HG02678 (cell line): ENCODE measurements around the gene AP1AR.
"Not testable (repeated sequence)": the region's sequence is repeated elsewhere in the genome, so short reads cannot be mapped to it uniquely, and the experiment has no call there.

Experiments used
- ATAC-seq: cut with Tn5 transposase; IDR thresholded peaks from one replicate; pipeline ENCODE4 v1.9.1; 2021; ENCODE audit warnings: mild to moderate bottlenecking, moderate library complexity; ENCODE audit not compliant: unreplicated experiment

The AP1AR gene

GRCh38 chr4:112309263-112309791 is 77.7 kb downstream of the AP1AR start:
- not testable (repeated sequence) for ATAC-seq

- no peak for ATAC-seq
Observed at GRCh38 chr4:112311516-112311915, 79.9 kb downstream of the AP1AR start.

- ATAC-seq: peak; percentile 97
Observed at GRCh38 chr4:112312610-112313239, 81.1 kb downstream of the AP1AR start.

GRCh38 chr4:112315446-112315845 is 83.9 kb downstream of the AP1AR start:
- ATAC-seq: no peak

- ATAC-seq: no peak
Observed at GRCh38 chr4:112316360-112316759, 84.8 kb downstream of the AP1AR start.

DNA sequence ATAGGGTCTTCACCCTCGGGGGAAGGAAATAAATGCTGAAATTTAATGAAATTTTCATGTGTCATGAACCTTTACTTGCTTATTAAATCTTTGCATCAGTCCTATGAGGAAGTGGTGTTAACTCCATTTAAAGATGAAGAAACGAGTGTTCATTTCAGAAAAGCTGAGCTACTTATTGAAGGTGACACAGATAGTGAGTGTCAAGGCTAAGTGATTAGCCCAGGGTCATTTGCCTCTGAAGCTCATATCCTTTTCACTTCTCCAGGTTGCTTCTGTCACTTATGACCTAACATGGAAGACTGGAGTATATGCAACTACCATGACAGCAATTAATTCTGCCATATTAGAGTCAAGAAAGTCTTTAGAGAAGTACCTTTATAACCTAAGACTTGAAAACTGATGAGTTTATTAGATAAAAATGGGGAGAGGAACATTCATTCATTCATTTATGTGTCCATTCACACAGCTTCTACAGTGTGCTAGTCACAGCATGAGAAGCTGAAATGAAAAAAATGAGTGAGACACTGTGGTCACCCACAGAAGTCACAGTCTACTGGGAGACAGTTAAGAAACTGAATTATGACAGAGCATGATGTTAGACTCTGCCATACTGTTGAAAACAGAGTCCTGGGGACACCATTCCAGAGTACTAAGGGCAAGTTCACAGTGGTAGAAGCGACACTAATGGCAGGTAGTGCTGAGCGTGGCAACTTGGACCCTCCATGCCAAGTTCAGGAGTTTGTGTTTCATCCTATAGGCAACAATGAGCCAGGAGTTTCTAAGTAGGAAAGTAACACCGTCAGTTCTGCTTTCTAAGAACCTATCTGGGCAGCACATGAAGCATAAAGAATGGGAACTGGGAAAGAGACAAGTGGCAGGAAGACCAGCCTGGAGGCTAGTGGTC is 86.9 kb downstream of the AP1AR start:
- ATAC-seq: peak; percentile 95
